COLO829 (cell line): ENCODE results near the gene CCDC177.
"Not testable (repeated sequence)": the region's sequence is repeated elsewhere in the genome, so short reads cannot be mapped to it uniquely, and the experiment has no call there.

Experiments
- DNase-seq: peaks from one replicate; pipeline ENCODE4 v3.0.0; 2012; ENCODE audit warnings: low spot score

CCDC177 gene

DNA sequence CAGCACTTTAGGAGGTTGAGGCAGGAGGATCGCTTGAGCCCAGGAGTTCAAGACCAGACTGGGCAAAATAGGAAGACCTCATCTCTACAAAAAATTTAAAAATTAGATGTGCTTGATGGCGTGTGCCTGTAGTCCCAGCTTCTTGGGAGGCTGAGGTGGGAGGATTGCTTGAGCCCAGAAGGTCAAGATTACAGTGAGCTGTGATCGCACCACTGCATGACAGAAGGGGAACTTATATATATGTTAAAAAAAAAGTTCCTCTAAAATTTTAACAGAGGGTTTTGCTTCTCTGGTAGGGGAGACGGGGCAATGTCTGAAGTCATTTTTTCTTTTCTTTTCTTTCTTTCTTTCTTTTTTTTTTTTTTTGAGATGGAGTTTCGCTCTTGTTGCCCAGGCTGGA is 24.8 kb upstream of the CCDC177 start:
- not testable (repeated sequence) for DNase-seq

DNA sequence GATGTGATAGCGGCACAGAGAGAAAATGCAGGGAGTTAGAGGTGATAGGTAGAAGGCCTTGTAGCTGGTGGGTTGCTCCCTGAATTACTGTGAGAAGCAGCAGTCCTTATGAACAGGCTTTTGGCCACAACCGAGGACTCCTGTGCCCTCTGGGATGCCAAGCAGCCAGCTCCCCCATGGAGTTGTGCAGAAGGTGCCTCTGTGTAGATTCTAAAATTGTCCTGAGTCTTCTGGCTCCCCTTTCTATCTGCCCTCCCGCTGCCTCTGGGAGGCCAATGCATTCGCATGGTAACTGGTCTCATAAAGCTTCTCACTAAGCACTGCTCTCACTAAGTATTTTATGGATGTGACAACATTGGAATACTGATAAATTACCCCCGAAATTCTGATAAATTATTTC is 20.7 kb upstream of the CCDC177 start:
- no peak for DNase-seq

DNA sequence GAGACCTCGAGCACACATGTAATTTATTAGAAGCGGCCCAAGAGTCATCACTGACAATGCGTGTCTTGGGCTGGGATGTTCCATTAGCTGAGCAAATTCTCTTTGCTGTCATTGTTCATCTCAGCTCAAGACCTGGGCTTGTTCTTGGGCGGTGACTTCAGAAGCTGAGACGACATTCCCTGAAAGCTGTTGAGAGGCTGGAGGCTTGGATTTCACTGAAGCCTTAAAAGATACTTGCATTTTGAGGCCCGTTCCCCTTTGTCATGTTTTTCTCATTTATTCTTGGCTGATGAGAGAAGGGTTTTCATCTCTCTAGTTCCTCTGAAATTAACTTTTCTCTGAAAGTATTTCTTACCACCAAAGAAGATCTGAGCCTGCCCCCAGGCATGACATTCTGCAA is 20.2 kb upstream of the CCDC177 start:
- no peak for DNase-seq

DNA sequence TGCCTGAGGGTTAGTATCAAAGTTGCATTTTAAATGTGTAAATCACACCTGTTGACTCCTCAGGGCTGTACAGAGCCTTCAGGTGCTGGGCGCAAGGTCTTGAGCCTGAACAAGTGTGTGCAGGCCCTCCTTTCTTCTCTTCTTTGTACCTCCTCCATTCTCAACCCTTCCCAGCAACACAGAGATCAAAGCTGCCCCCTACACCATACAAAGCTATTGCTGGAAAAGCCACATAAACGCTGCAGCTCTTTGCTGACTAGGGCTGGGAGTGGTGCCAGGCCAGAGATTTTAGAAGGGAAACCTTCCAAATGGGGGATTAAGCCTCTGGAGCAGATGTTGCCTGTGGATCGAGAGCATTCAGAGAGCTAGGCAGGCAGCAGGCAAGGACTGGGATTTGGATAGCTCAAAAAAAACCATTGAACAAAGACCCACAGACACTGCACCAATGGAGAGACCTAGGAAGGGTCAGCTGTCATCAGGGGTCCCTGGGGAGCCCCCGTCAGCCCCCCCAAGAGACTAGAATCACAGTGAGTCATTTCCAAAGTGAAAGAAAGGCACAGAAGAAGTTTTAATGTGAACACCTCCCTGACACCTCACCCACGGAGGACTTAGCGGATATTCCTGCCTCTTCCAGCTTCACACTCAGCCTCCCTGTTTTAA is 18.5 kb upstream of the CCDC177 start:
- DNase-seq, result no peak

DNA sequence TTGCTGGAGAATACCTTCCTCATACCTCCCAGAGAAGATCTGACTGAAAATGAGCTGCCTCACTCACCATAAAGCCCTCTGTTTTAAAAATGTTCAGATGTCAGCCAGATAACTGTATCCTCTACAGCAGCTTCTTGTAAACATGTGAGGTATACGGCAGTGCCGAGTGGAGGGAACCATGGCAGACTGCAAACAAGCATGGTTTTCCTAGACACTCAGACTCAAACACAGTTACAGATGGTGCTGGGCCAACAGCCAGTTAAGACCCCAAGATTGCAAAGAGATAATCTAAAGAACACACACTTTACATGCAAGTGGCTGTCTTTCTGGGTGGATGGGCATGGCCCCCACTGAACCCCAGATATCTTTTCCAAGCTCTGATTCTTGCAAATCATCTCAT is 16.6 kb upstream of the CCDC177 start:
- DNase-seq, result no peak

DNA sequence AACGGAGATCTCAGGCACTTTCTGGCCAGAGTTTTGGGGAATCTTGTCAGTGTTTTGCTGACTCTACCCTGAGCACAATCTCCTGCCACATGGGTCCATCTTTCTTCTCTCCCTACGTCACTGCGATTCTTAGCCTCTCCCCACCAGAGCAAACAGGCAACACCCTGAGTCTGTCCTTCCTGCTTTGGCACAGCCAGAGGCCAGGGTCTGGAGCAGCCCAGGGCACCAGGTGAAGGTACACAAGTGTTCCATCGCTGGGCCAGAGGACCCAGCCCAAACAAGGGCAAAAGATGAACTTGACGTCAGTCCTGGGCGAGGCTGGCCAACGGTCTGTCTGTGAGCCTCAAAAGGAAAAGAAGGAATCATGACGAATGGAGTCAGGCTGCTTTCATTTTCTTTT is 12.7 kb upstream of the CCDC177 start:
- no peak for DNase-seq

DNA sequence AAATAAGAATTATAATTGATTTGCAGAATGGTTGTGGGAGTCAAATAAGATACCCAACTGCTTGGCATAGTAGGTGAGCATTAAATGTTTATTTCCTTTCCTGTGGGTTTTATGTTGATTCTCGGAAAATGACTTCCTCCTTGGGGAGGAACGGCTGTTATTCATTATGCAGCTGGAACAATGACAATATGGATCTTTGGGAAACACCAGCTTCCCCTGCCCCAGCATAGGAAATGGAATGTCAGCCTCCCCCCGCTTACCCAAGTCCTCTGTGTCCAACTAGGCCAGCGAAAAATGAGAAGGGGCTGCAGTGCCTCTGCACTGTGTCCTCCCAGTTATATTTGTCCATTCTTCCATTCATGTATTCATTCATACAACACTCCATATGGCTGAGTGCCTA is 11.7 kb upstream of the CCDC177 start:
- DNase-seq, result no peak

DNA sequence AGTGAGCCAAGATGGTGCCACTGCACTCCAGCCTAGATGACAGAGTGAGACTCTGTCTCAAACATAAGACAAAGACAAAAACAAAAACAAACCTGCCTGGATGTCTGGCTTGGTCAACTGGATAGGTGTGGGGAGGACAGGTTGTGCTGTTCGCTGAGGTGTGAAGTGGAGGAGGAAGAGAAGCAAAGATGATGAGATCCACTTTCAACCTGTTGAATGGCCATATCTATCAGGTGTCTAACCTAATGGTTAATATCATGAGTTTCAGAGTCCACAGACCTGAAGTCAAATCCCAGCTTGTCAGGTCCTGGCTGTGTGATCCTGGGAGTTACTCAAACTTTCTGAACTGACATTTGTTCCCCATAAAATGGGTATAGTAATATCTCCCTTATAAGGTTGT is 9.7 kb upstream of the CCDC177 start:
- DNase-seq, result no peak

DNA sequence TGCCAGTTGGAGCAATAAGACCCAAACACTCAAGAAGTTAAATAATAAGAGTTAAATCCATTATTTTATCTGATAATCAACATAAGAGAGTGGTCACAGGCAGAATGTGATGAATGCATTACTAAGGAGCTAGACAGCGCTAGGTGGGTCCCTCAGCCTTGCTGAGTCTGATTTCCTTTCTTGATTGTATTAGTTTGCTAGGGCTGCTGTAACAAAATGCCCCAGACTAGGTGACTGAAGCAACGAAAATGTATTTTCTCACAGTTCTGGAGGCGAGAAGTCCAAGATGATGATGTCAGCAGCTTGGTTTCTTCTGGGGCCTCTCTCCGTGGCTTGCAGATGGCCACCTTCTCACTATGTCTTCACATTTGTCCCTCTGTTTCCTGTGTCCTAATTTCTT is 8.2 kb upstream of the CCDC177 start:
- no peak for DNase-seq

DNA sequence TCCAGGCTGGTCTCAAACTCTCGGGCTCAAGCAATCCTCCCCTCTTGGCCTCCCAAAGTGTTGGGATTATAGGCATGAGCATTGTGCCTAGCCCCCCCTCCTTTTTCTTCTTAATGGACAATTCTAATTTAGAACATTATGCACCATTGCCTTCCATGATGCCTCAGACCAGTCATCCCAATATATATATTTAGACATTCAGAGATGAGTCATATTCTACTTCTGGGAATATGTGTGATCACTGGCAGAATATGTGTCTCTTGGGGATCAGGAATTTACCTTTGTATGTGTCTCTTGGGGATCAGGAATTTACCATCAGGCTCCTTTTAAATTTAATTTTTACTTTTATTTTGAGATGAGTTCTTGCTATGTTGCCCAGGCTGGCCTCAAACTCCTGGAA is 7.5 kb upstream of the CCDC177 start:
- peak; percentile 32 for DNase-seq

DNA sequence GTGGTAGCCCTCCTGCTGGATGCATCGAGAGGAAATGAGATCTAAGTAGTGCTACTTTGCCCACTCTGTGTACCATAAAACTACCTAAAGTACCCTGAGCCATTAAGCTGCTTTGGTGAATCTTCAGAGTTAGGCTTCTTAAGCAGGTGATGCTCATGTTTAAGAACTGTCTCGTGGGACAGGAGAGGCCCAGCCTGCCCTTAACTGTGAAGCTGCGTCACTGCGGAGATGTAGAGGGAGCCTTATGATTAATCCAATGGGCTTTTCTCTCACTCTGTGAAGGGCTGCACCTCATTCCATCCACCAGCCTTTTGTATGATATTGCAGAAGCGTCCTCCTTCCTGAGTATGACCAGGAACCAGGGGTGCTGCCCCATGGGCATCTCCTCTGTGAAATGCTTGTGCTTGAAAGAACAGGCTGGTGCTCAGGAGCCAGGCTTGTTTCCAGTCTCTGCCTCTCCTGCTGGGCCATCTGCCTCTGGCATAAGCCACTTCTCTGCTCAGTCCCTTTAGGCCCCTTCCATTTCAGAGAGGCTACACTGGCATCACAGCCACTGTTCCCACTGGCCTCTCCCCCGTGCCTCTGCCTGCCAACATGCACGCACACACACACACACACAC is 6.8 kb upstream of the CCDC177 start:
- no peak for DNase-seq

DNA sequence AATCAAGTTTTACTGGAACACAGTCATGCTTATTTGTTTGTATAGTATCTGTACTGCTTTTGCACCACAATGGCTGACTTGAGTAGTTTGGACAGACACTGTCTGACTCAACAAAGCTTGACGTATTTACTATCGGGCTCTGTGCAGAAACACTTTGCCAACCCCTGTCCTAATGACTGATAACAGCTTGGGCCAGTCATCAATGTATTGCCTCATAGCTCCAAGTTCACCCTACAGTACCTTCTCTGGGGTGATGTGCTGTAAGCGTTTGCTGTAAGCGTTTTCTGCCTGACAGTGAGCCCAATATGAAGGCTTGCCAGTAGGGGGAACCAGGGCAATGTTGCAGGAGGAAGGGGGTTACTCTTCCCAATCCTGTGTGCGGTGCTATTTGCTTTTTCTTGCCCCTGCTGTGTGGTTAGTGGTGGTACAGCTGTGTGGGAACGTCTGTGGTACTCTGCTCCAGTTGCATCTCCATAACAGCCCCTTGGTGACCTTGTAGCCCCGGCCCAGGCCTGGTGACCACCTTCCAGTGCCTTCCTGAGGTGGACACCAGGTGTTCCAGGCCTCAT is 5.4 kb upstream of the CCDC177 start:
- DNase-seq, result no peak

DNA sequence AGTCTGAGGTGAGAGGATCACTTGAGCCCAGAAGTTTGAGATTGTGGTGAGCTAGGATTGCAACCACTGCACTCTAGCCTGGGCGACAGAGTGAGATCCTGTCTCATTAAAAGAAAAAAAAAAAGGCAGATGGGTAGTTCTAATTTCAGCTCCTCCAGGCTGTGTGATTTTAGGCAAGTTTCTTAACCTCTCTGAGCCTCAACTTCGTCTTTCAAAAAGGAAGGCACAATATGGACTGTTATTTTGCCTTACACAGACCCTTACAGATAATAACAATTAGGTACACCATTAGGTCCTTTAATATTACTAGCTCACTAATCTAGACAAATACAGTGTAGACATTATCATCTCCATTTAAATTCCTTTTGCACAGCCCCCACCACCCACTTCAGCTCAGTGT is 4.8 kb upstream of the CCDC177 start:
- no peak for DNase-seq

DNA sequence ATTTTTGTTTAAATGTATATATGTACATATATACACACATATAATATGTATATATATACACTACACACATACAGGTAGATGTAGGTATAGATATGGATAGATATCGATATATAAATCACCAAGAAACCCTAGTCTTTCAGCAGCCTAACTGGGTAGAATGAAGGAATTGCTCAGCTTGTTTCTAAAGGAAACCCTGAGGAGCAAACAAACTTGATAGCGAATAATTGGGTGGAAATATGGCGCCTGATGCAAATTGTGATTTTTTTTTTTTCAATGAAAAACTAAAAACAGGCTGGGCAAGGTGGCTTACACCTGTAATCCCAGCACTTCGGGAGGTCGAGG is 254 bp upstream of the CCDC177 start:
- DNase-seq, result no peak

DNA sequence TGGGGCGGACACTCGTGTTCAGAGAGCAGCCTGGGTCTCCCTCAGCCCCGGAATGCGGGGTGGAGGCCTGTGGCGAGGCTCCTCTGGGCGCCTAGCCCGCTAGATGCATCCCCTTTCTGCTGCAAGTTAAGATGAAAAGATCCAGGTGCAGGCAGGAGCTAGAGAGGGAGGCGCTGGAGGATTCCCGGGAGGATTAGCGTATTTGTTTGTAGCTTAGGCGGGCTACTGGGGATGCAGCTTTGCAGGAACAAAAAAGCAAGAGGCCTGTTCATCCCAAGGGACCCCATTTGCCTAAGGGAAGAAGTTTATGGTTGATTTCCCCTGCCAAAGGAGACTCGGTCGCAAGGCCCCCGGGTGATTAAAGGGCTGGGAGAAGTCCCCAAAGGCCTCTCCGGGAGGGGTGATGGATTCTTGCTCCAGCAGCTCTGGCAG is 824 bp downstream of the CCDC177 start:
- DNase-seq, result no peak

DNA sequence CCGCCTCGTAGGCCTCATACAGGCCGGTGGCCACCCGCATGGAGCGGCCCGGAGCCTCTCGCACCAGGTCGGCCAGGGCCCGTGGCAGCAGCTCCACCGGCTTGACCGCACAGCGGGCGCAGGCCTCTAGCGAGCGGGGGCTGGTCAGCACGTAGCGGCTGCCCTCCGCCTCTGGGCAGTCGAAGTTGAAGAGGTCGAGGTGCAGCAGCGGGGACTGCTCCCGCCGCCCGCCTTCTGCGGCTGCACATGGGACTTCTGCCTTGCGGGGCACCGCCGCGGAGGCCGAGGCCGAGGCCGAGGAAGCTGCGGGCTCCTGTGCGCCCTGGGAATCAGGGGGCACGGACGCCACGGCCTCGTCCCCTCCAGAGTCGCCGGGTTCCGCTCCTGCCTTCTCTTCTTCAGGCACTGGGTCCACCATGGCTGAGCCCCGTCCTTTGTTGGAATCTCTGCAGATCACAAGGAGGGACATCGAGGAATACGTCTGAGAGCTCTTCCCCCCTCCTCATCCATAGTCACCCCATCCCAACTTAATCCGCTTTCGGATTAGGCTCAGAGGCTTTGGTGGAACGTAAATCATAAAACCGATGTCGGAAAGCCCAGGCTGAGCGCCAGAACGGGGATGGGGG is 1.4 kb downstream of the CCDC177 start:
- DNase-seq, result no peak

DNA sequence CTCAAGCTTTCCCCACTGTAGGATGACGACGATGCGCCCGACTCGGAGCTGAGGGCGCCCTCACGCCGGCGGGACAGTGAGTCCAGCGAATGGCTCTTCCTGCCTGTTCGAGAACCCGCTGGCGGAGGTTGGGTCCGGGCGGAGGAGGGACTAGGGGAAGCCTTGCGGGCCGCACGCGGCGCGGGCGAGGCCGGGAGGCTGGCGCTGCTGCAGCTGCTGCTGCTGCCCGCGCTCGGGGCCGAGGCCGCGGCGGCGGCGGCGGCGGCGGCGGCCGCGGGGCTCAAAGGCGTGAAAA is 1.9 kb downstream of the CCDC177 start:
- DNase-seq, result no peak

DNA sequence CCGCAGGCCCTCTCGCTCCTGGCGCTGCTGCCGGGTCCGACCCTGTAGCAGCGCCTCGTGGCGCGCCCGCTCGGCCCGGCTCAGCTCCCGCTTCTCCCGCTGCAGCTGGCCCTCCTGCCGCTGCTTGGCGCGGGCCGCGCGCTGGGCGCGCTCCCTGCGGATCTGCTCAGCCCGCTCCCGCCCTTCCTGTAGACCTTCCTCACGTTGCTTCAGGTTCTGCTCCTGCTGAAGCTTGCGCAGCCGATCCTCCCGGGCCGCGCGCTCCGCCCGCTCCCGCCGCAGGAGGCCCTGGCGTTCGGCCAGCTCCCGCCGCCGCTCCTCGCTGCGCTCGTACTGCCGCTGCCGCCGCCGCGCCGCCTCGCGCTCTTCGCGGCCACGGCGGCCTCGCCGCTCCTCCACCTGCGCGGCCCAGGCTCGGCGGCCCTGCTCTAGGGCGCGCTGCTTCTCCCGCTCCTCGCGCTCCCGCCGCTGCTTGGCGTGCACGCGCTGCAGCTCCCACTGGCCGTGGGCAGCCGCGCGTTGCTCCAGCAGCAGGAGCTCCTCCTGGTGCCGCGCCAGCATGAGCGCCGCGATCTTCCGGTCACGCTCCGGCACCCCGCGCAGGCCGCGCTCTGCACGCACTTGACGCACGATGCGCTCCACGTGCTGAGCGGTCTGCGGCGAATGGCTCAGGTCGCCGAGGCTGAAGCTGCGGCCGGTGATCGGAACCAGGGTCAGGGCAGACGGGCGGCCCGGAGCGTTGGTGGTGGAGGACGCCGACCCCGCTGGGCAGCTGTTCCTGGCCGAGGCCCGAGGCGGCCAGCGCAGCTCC is 2.4 kb downstream of the CCDC177 start:
- DNase-seq, result no peak

DNA sequence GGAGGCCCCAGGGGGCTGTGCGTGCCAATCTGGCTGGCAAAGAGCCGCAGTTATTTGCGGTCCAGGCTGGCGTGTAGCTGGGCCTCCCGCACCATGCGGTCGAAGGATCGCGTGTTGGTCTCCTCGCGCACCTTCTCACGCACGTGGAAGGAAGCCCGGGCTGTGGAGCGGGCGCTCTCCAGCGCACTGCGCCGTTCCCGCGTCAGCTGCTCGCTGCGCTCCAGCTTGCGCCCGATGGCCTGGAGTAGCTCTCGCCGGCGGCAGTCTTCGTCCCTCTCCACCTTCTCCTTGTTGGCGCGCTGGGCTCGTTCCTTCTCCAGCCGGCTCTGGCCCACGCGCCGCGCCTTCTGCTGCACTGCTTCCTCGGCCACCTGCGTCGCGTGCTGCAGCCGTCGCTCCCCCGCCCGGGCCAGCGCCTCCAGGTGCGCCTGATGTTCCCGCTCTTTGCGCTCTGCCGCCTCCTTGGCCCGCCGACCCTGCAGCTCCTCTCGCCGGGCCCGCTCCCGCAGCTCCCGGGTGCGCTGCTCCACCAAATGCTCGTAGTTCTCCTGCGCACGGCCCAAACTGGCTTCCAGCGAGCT is 3.1 kb downstream of the CCDC177 start:
- DNase-seq, result no peak

DNA sequence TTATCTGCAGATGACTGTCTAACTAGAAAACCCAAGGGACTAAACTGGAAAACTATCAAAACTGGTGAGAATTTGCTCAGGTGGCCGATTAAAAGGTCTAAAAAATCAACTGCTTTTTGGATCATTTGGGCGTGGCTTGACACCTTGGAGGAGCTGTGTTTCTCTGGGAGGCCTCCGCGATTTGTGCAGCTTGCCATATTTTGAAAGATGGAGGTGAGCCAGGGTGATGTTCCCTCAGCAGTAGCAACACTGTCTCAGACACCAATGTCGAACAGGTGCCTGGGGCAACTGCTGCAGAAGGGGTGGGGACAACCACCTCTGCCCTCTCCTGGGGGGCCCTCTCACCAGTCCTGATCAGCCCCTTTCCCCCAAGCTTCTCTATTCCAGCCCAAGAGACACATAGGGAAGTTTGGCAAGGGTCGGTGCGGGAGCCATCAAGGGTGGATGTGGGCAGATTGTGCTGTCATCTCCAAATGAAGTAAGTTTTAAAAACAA is 3.8 kb downstream of the CCDC177 start:
- DNase-seq, result no peak

DNA sequence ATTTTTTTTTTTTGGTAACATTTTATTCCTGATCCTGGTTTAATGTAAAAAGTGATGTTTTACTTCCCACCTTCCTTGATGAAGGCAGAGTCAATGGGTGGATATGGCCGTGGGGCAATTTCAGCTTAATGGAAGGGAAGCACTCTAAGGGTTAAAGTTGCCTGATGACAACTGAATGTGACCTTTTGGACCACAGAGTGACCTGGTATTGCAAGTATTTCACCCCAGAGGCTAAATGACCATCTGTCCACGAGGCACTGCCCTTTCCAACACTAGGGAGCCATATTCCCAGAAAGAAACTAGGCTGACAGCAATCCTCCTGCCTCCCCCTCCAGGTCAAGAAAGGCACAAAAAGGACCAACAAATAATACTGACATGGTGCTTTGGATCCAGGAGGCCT is 4.8 kb downstream of the CCDC177 start:
- no peak for DNase-seq

DNA sequence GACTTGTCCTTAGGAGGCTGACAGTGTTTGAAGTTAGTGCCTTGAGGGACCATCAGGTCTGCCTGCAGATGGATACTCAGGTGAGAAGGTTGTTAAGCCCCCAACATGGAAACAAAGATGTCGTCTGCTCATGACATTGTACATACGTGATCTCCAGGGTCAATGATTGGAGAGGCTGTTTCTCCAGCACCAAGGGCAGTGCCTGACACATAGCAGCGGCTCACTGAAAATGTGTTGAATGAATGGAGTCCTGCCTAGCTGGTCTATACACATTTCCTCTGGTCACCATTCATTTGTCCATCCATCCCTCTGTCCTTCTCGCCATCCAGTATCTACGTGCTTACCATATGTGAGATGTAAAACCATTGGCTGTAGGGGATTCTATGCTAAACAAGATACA is 7.1 kb downstream of the CCDC177 start:
- no peak for DNase-seq
